NCI-H510A treated with DMSO at 0.1 percent for 48 hours (cell line): Measurements from ENCODE around the gene CYB5B.

Experiments
- DNase-seq: peaks from one replicate; lab custom pipeline; 2025; lab: John Stamatoyannopoulos, UW

The CYB5B gene

GRCh38 chr16:69485816-69486215 lies 61.4 kb downstream of the CYB5B start:
- no peak for DNase-seq

GRCh38 chr16:69486272-69486671 lies 61.9 kb downstream of the CYB5B start:
- no peak for DNase-seq

GRCh38 chr16:69486724-69487123 lies 62.3 kb downstream of the CYB5B start:
- DNase-seq = no peak

GRCh38 chr16:69490707-69491324 lies 66.4 kb downstream of the CYB5B start:
- DNase-seq = no peak

- no peak for DNase-seq
These were observed 70.6 kb downstream of the CYB5B start for GRCh38 chr16:69494991-69495392.

- DNase-seq = no peak
These were observed 71.4 kb downstream of the CYB5B start for GRCh38 chr16:69495821-69496220.

GRCh38 chr16:69496376-69496775 lies 72.0 kb downstream of the CYB5B start:
- no peak for DNase-seq

GRCh38 chr16:69496896-69497295 lies 72.5 kb downstream of the CYB5B start:
- no peak for DNase-seq

- no peak for DNase-seq
These were observed 73.6 kb downstream of the CYB5B start for GRCh38 chr16:69497876-69498596.

GRCh38 chr16:69498926-69499325 lies 74.5 kb downstream of the CYB5B start:
- no peak for DNase-seq

- DNase-seq = no peak
These were observed 75.3 kb downstream of the CYB5B start for GRCh38 chr16:69499541-69500230.

GRCh38 chr16:69500496-69500895 lies 76.1 kb downstream of the CYB5B start:
- no peak for DNase-seq

- DNase-seq = no peak
These were observed 77.7 kb downstream of the CYB5B start for GRCh38 chr16:69501956-69502745.

GRCh38 chr16:69503244-69503643 lies 78.8 kb downstream of the CYB5B start:
- no peak for DNase-seq

- no peak for DNase-seq
These were observed 83.8 kb downstream of the CYB5B start for GRCh38 chr16:69508033-69508755.

- DNase-seq = no peak
These were observed 84.7 kb downstream of the CYB5B start for GRCh38 chr16:69509125-69509524.

- no peak for DNase-seq
These were observed 87.2 kb downstream of the CYB5B start for GRCh38 chr16:69511651-69512050.

GRCh38 chr16:69513180-69513966 lies 89.0 kb downstream of the CYB5B start:
- no peak for DNase-seq

- DNase-seq = no peak
These were observed 89.9 kb downstream of the CYB5B start for GRCh38 chr16:69514356-69514755.
